HG02623 (cell line): ENCODE data around the gene MKNK2.

Source experiments
- ATAC-seq: cut with Tn5 transposase; IDR thresholded peaks from one replicate; pipeline ENCODE4 v1.9.1; 2021; ENCODE audit warnings: moderate library complexity; ENCODE audit not compliant: unreplicated experiment

MKNK2 gene

DNA sequence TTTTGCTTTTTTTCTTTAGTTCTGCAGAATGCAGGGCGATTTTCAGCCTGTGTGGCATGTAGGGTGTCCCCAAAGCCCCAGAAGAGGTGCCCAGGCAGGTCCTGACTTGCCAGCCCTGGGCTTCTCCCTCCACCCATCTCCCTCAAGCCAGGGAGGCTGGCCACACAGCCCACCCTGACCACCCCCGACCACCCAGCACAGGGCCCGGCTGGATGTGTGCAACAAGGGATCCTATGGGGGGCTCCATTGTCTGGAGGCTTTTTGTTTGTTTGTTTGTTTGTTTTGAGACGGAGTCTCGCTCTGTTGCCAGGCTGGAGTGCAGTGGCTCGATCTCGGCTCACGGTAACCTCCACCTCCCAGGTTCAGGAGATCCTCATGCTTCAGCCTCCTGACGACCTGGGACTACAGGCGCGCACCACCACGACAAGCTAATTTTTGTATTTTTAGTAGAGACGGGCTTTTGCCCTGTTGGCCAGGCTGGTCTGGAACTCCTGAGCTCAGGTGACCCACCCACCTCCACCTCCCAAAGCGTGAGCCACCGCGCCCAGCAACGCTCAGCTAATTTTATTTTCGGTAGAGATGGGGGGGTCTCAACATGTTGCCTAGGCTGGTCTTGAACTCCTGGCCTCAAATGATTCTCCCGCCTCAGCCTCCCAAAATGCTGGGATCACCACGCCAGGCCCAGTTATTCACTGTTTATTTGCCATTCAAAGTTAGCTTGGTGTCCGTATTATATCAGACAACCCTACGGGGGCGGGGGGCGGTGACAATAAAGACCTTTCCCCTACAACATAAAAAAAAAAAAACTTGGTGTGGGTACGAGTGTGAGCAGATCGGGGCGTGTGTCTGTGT, 7.8 kb upstream of the MKNK2 start:
- ATAC-seq, result no peak

DNA sequence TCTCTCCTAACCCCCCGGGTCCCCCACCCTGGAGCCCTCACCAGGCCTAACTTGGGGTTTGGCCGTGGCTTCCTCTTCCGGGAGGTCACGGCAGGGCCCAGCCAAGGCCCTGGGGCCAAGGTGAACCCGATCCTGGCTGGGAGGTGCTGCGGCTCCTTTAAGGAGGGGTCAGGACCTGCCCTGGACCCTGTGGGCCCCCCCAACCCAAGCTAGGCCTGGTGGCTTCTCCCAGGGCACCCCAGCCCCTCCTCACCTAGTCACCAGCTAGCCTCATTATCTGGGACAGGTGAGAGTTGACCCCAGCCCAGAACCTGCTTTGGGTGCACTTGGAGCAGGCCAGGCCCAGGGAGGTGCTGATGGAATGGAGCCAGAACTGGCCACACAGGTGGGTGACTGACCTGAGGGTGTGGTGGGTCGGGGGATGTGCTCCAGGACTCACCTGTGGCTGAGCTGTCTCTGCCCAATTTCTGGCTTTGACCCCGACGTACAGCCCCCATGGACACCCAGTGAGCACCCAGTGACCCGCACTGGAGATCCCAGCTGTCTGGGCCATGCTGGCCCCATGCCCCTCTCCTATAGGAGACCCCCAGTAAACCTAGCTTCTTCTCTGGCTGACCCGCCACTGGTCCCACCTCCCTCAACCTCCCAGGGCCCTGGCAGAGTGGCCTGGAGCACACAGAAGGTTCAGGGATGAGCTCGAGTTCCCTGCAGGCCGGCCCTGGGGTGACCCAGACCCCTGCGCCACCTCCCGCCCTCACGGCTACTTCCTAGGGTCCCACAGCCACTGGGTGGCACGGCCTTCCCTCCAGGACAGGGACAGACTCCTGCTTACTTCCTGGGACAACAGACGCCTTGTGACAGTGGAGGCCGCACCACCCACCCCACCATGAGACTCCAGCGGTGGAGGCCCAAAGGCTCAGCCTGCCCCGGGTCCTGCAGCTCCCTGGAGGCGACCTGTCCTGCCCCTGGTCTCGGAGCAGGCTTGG, 6.7 kb upstream of the MKNK2 start:
- ATAC-seq, result no peak

DNA sequence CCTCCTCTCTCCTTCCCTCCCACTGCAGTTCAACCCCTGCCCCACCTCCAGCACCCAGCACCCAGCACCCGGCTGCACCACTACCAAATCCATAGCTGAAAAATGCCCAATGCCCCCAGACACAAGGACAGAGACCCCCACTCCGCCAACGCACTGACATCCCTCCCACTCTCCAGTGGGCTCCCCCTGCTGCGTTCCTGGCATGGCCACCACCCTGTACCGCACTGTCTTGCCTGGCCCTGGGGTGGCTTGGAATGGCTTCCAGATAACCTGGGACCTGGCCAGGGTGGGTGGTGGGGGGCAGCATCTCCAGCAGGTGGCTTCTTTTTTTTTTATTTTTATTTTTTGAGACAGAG, 5.8 kb upstream of the MKNK2 start:
- ATAC-seq, result no peak

DNA sequence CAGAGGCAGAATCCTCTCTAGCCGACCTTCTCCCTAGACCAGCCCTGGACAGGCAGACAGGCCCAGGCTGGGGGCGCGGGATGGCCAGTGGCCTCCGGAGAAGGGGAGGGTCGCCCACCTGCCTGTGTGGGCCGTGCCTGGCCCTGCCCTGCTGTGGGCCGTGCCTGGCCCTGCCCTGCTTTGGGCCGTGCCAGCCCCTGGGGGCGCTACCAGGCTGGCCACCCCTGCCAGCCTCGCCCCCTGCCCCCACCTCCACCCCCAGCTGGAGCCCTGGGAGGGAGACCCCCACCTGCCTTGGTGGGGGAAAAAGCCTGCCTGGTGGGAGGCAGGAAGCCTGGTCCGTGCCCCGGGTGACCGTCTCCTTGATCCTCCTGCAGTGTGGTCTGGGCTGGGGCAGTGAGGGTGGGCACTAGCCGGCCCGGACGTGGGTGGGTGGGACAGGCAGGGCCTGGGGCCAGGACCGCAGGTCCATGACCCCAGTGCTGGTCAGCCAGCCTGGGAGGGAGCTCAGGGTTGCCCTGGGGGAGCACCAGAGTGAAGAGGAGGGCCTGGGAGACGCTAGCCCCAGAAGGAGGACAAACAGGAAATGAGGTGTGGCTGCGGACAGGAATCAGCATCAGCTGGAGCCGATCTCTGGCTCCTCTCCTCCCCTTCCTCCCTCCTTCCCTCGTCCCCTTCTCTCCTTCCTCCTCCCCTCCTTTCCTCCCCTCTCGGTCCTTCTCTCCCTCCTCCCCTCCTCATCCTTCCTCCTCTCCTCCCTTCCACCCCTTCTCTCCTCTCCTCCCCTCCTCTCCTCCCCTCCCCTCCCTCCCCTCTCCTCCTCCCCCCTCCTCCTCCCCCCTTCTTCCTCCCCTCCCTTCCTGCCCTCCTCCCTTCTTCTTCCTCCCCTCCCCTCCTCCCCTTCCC, 5.1 kb upstream of the MKNK2 start:
- ATAC-seq, result no peak

DNA sequence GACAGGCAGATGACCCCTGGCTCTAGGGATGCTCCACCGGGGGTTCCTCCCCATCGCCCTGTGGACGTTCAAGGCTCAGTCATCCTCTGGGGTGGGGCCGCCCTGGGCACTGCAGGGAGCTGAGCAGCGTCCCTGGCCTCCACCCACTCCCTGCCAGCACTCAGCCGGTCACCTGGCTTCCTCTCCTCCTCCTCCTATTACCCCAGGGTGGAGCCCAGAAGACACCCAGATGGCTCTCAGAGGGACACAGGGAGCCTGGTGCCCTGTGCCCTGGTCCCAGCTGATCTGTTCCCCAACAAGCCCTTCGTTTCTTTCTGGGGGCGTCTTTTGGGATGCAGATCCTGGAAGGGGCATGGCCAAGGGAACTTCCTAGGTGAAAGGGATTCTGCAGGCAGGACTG, 3.7 kb upstream of the MKNK2 start:
- ATAC-seq, result no peak

DNA sequence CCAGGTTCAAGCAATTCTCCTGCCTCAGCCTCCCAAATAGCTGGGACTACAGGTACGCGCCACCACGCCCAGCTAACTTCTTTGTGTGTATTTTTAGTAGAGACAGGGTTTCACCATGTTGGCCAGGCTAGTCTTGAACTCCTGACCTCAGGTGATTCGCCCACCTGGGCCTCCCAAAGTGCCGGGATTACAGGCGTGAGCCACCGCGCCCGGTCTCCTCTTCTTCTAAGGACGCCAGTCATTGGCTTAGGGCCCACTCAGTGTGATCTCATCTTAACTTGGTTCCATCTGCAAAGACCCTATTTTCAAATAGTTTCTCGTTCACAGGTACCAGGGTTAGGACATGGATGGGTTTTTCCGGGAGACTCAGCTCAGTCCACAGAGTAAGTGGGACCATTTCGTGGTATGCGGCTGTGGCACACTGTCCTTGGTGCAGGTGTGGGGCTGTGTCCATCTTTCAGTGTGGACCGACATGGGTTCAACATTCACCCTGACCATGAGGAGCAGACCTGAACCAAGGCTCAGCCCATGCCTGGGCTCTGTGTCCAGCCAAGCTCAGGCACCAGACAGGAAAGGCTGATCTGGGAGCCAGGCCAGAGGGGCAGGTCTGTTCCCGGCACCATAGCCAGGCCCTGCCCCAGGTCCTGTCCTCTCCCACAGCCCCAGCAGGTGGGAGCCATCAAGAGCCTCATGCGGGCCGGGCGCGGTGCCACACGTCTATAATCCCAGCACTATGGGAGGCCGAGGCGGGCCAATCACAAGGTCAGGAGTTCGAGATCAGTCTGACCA, 2.8 kb upstream of the MKNK2 start:
- ATAC-seq, result no peak

DNA sequence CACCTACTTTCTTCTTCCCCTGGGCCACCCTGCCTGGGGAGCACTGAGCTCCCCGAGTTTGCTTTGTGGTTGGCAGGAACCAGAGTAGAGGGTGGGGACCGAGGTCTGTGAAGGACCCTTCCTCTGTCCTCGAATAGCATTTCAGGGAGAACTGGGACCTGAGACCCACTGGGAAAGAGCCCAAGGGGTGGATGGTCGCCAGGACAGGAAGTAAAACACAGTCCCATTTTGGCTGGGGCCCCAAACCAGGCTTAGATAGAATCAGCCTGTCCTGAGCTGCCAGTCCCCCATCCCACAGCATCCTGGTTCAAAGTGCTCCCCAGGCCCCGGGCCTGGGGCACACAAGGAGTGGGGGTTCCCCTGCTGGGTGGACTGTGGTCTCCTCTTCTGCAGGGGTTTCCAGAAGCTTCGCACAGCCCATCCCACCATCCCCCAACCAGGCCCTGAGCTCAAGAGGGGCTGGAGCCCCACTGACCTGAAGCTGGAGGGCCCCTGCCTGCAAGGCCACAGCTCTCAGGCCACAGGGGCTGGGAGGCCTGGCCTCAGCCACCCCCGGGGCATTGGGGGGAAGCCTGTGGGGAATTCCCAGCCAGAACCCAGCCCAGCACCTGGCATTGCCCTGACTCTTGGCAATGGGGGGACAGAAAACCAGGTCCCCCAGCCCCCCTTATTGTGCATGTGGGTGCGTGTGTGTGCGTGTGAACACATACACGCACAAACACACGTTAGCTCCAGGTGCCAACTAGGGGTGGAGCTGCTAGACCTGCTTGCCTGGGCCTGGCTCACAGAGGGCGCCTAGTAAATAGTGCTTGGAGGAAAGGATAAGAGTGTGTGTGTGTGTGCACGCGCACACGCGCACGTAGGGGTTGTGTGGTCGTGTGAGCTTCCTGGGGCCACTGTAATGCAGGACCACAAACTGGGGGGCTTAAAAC, 995 bp upstream of the MKNK2 start:
- no peak for ATAC-seq

DNA sequence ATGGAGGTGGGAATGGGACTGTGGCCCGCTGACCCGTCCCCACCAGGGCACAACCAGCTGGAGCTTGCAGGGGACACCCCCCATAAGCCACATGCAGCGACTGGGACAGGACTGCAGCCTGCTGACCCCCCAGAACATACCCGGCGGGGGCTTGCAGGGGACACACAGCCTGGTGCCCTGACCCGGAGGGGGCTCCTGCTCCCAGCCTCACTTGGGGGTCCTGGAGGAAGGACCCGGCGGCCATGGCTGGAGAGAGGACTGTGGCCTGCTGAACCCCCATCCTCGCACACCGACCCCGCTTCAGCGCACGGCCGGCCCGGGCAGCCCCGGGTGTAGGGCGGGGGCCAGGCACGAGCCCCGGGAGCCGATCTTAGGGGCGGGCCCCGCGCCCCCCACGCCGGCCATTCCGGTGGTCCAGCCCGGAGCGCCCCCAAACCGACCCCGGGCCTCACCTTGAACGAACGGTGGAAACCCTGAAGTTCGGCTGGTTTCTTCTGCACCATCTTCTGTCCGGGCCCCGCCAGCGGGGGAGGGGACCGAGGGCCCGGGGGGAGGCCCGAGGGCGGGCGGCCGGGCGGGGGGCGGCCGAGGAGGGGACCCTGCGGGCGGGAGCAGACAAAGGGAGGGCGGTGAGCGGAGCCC, 574 bp downstream of the MKNK2 start:
- ATAC-seq, result peak; percentile 20

DNA sequence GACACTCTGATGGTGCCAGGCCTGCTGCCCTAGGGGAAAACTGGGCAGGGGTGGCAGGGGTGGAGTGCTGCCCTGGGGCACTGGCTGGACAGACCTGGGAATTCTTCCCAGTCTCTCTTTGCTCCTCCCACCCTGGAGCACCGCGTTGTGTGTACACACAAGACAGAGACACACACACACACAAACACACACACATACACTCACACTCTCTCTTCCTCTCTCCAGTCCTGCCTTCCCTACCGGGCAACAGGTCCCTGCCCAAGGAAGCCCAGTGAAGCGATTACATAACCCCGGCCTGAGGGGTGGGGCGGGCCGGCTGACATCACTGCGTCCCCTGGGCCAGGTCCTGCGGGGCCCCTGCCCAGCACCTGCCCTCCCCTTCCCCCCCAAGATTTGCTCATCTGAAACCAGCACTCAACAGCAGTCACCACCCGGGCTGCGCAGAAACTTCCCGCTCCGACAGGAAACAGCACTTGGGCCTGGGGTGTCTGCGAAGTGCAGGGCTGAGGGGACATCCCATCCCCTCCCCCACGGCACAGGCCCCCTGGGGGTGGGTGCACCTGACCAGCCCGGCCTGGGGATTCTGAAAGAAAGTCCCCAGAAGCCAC, 1.2 kb downstream of the MKNK2 start:
- no peak for ATAC-seq

DNA sequence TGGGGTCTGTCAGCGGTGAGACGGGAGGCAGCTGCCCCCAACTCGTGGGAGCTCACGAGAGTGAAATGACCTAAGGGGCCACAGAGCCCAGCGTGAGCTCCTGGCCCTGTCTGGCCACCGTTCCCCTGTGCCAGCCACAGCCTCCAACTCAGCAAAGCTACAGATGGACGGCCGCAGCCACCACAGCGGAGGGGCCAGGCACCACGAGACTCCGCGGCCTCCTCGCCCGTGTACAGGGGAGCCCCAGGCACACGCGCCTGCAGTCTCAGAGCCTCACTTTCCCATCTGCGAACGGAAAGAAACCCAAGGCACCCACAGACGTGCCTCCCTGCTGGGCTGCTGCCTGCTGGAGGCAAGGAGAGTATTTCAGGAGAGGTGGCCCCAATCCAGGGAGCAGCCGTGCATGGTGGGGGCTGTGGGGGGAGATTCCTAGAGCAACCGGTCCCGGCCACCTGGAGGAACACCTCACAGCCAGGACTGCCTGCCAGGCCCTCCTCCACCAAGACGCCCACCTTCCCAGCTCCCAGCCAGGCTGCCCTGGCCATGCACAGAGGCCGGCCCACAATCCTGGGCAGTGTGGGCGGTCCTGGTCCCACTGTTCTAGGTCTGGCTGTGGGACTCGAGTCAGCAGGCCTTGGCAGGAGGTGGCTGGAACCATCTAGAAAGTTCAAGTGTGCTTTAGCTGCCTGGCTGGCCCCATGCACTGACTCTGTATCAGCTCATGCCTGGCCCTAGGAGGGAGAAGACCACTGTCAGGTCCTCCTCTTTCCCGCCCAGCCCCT, 1.9 kb downstream of the MKNK2 start:
- ATAC-seq, result no peak

DNA sequence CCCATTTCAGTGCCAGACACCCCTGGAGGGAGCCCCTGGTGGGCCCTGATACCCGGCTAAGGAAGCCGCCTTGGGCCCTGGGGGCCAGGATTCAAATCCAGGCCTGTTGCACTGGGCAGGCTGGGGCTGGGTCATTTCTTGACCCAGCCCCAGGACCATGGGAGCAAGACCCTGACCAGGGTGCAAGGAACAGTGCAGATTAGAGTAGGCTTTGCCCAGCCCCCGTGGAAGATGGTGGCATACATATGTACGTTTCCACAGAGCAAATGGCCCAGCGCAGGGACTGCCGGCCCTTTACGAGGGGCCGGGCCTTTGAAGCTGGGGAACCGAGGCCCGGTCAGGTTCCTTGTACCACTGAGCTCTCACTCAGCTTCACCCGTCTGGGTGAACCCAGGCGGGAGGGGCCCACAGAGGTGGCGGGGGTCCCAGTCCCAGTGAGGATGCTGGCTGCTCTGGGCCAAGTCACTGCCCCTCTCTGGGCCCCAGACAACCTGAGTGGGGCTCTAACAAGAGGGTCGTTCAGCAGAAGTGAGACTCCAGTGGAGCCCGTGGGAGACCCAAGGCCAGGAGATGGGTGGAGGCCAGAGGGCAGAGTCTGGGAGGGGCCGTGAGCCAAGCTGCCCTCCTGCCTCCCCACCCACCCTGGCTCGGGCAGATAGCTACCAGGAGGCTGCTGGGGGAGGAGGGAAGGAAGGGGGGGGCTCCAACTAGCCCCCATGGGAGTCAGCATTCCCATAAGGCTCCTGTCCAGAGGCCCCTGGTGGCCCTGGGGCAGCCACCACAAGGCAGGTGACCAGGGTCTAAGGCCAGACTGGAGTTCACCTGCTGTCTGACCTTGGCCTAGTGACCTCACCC, 2.7 kb downstream of the MKNK2 start:
- no peak for ATAC-seq

DNA sequence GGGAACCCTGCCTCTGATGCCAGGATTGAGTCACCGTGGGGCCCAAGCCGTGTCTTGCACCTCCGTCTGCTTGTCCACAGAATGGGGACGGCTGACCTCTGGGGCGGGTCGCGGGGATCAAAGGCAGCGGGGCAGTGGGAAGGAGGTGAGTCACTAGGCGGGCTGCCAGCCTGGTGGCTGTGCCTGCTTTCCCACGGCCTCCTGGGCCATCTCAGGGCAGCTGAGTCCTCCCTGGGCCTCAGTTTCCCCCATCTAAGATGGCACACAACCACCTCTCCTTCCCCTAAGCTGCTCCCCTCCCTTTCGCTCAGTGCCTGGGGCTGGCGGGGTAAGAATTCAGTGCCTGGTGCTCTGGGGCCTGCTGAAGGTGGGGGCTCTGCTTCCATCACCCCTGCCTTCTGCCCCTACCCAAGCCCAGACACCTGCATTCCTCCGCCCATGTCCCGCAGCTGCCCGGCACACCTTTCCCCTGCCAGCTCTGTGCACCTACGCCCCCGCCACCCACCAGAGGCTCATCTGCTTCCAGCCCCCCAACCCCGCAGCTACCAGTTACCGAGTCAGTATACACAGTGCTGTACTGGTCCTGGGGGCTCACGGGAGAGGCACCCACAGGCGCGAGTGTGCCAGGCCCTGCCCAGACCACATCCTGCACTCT, 3.5 kb downstream of the MKNK2 start:
- ATAC-seq, result no peak

DNA sequence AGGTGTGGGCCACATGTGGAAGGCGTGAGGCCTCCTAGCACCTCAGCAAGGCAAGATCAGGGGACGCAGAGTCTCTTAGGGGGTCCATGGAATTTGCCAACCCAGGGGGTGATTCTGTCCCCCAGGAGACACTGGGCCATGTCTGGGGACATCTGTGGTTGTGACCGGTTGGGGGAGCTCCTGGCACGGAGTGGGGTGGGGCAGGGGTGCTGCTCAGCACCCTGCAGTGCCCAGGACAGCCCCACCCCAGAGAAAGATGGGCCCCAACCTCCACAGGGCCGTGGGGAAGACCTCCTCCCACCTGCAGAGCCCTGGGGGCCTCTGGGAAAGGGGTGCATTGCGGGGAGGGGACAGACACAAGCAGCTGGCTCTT, 4.0 kb downstream of the MKNK2 start:
- ATAC-seq, result no peak

DNA sequence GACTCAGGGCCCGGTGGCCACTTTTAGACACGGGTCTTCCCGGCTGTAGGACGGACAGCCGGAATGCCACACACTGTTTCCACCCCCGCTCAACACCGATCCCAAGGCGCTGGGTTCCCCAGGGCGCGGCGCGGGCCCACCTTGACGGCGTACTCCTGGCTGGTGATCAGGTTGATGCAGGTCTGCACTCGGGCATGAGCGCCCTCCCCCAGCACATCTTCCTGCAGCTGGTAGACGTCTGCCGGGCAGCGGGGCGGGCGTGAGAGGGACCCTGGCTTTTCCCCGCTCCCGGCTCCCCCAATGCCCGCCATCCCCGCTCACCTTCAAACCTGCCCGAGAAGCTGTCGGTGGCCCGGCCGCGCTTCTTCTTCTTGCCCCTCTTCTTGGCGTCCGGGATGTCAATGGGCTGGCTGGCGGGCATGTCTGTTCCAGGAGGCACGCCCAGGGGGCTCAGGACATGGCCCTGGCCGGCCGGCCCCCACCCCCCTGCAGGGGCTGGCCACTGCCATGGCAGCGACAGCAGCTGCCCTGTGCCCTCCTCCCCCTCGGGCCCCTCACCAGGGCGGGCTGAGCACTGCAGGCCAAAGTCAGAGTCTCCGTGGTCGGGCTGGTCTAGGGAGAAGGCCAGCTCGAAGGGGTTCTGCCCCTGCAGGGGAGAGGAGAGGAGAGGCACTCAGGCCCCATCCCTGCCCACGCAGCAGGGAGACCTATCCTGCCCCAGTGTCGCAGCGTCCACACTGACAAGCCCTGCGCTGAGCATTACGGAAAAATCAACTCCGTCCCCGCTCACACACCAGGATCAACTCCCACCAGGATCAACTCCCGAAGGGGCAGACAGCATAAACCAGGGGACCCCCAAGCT, 4.8 kb downstream of the MKNK2 start:
- ATAC-seq, result no peak

DNA sequence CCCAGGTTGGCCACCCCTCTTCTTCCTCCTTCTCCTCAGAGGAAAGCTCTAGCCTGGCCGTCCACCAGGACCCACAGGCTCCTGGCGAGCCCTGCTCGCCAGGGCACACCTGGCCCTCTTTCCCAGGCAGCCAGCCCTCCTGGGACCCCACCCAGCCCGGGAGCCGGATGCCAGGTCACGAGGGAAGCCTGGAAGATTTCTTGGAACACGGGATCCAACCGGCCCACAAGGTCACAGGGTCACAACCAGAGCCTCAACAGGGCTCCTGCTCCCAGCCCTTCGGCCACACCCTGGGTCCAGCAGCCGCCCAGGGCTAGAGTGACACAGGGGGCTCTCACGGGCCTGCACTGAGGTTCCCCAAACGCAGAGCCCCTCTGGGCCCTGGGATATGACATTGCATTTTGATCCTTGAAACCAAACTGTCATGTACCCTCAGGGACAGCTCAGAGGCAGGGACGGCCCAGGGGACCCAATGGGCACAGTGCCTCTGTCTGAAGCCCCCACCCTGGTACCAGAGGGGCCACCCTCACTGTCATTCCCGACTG, 5.5 kb downstream of the MKNK2 start:
- no peak for ATAC-seq
